Mesendoderm (in vitro differentiated cells): ENCODE measurements around the gene EFCAB14.
"Not testable (repeated sequence)": the region's sequence is repeated elsewhere in the genome, so short reads cannot be mapped to it uniquely, and the experiment has no call there.

ENCODE experiments used
- DNase-seq: peaks from one replicate; pipeline ENCODE4 v3.0.0; 2013
- H2AK5ac ChIP-seq: 2 replicates; pipeline ENCODE4 v1.6.1; 2013; ENCODE audit warnings: low read length, inconsistent platforms
- H2BK120ac ChIP-seq: 2 replicates; pipeline ENCODE4 v1.6.1; 2013; ENCODE audit warnings: low read depth, mild to moderate bottlenecking, low read length, moderate library complexity, mixed read lengths
- H2BK15ac ChIP-seq: replicated peaks from 2 replicates; pipeline ENCODE4 v1.6.1; 2013; ENCODE audit warnings: low read depth, mild to moderate bottlenecking, moderate library complexity
- H2BK5ac ChIP-seq: 2 replicates; pipeline ENCODE4 v1.6.1; 2013; ENCODE audit warnings: low read length, inconsistent platforms
- H3K18ac ChIP-seq: 2 replicates; pipeline ENCODE4 v1.6.1; 2013; ENCODE audit warnings: mild to moderate bottlenecking, low read length, mixed read lengths
- H3K23ac ChIP-seq: one replicate; pipeline ENCODE4 v1.6.1; 2013; ENCODE audit warnings: low read length
- H3K27ac ChIP-seq: 2 replicates; pipeline ENCODE4 v1.5.1; 2013; ENCODE audit warnings: low read depth, mild to moderate bottlenecking, inconsistent platforms, low read length, moderate library complexity
- H3K27me3 ChIP-seq: 2 replicates; pipeline ENCODE4 v1.6.1; 2013; ENCODE audit warnings: low read length, control low read depth, mild to moderate bottlenecking, inconsistent platforms; ENCODE audit not compliant: insufficient read depth, poor library complexity
- H3K36me3 ChIP-seq: 2 replicates; pipeline ENCODE4 v1.6.1; 2013; ENCODE audit warnings: low read length, inconsistent platforms; ENCODE audit not compliant: control insufficient read depth, insufficient read depth
- H3K4ac ChIP-seq: one replicate; pipeline ENCODE4 v1.6.1; 2013; ENCODE audit warnings: low read depth, mild to moderate bottlenecking, low read length, moderate library complexity
- H3K4me1 ChIP-seq: 2 replicates; pipeline ENCODE4 v1.6.1; 2013; ENCODE audit warnings: low read depth, low read length, inconsistent platforms; ENCODE audit not compliant: control insufficient read depth
- H3K4me2 ChIP-seq: 2 replicates; pipeline ENCODE4 v1.6.1; 2013; ENCODE audit warnings: low read length
- H3K4me3 ChIP-seq: 2 replicates; pipeline ENCODE4 v1.5.1; 2013; ENCODE audit warnings: mild to moderate bottlenecking, low read length
- H3K56ac ChIP-seq: one replicate; pipeline ENCODE4 v1.6.1; 2013; ENCODE audit warnings: low read length
- H3K79me1 ChIP-seq: 2 replicates; pipeline ENCODE4 v1.6.1; 2013; ENCODE audit warnings: low read length, inconsistent platforms
- H3K79me2 ChIP-seq: 2 replicates; pipeline ENCODE4 v1.6.1; 2013; ENCODE audit warnings: mild to moderate bottlenecking, low read length; ENCODE audit not compliant: control insufficient read depth, insufficient read depth
- H3K9ac ChIP-seq: 2 replicates; pipeline ENCODE4 v1.6.1; 2013; ENCODE audit warnings: low read length, inconsistent platforms
- H4K5ac ChIP-seq: one replicate; pipeline ENCODE4 v1.6.1; 2013; ENCODE audit warnings: low read length
- H4K8ac ChIP-seq: one replicate; pipeline ENCODE4 v1.6.1; 2013; ENCODE audit warnings: low read depth, mild to moderate bottlenecking, control low read depth, low read length, moderate library complexity
- WGBS: extraction: QIAGEN DNeasy Blood & Tissue Kit; methylation state at CpG from one replicate; pipeline ENCODE4 v1.1.7; 2013; ENCODE audit warnings: low lambda C conversion rate, missing lambda C conversion rate; ENCODE audit not compliant: insufficient coverage; ENCODE audit errors: extremely low coverage; 5-methylcytosine and 5-hydroxymethylcytosine counted together

EFCAB14 gene

GRCh38 chr1:46655848-46656247 is 63.1 kb downstream of the EFCAB14 start:
- Histone ChIP-seq H3K4me2 (no peak overlapping the region), H3K36me3 (no peaks in the 10 kb centered on the region), H3K4me3 (no peak overlapping the region), H4K8ac (no peak overlapping the region), H2BK15ac (no peak overlapping the region), H3K4ac (no peak overlapping the region), H3K56ac (no peak overlapping the region), H3K79me2 (no peaks in the 10 kb centered on the region), H2AK5ac (no peak overlapping the region), H3K18ac (no peak overlapping the region), H2BK5ac (no peak overlapping the region), H4K5ac (no peak overlapping the region), H3K27ac (no peak overlapping the region), H3K27me3 (no peaks in the 10 kb centered on the region), H3K4me1 (no peaks in the 10 kb centered on the region), H3K79me1 (no peaks in the 10 kb centered on the region), H3K23ac (no peak overlapping the region), H3K9ac (no peak overlapping the region), H2BK120ac (no peak overlapping the region)
- no peak for DNase-seq

DNA sequence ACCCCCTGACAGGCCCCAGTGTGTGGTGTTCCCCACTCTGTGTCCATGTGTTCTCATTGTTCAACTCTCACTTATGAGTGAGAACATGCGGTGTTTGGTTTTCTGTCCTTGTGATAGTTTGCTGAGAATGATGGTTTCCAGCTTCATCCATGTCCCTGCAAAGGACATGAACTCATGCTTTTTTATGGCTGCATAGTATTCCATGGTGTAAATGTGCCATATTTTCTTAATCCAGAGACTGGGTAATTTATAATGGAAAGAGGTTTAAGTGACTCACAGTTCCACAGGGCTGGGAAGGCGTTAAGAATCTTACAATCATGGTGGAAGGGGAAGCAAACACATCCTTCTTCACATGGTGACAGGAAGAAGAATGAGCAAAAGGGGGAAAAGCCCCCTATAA is 64.2 kb downstream of the EFCAB14 start:
- H3K79me1 ChIP-seq, H3K4me2 ChIP-seq, H3K9ac ChIP-seq, H4K8ac ChIP-seq, H3K79me2 ChIP-seq, H3K27me3 ChIP-seq, DNase-seq, H2BK15ac ChIP-seq, H3K4ac ChIP-seq, H3K23ac ChIP-seq, H2AK5ac ChIP-seq, H3K27ac ChIP-seq, H2BK120ac ChIP-seq, H4K5ac ChIP-seq, H3K18ac ChIP-seq, H2BK5ac ChIP-seq, H3K4me1 ChIP-seq, H3K4me3 ChIP-seq, H3K36me3 ChIP-seq, H3K56ac ChIP-seq: not testable (repeated sequence)
- no CpG with 5 or more reads among the region's 2 CpGs for WGBS

- Histone ChIP-seq H3K4me1 (no peaks in the 10 kb centered on the region), H3K27me3 (no peaks in the 10 kb centered on the region), H4K5ac (no peak overlapping the region), H3K4me3 (no peak overlapping the region), H4K8ac (no peak overlapping the region), H2BK5ac (no peak overlapping the region), H3K79me1 (no peaks in the 10 kb centered on the region), H3K79me2 (no peaks in the 10 kb centered on the region), H3K23ac (no peak overlapping the region), H3K36me3 (no peaks in the 10 kb centered on the region), H2BK120ac (no peak overlapping the region), H3K4ac (no peak overlapping the region), H2BK15ac (no peak overlapping the region), H3K9ac (no peak overlapping the region), H3K4me2 (no peak overlapping the region), H2AK5ac (no peak overlapping the region), H3K56ac (no peak overlapping the region), H3K27ac (no peak overlapping the region), H3K18ac (no peak overlapping the region)
- no CpG with 5 or more reads among the region's 1 CpG for WGBS
- no peak for DNase-seq
These were observed 64.9 kb downstream of the EFCAB14 start for GRCh38 chr1:46654012-46654411.

GRCh38 chr1:46653405-46653958 is 65.4 kb downstream of the EFCAB14 start:
- H3K4me3 ChIP-seq, result no peak overlapping the region
- no peaks in the 10 kb centered on the region for H3K27me3 ChIP-seq
- no peak overlapping the region for H3K4ac ChIP-seq
- H3K23ac ChIP-seq, result no peak overlapping the region
- H3K27ac ChIP-seq, result no peak overlapping the region
- H2BK5ac ChIP-seq, result no peak overlapping the region
- H3K18ac ChIP-seq, result no peak overlapping the region
- no peak overlapping the region for H3K56ac ChIP-seq
- no peaks in the 10 kb centered on the region for H3K4me1 ChIP-seq
- no peak overlapping the region for H4K8ac ChIP-seq
- no peak for DNase-seq
- no peak overlapping the region for H4K5ac ChIP-seq
- H3K79me1 ChIP-seq, result no peaks in the 10 kb centered on the region
- no peaks in the 10 kb centered on the region for H3K36me3 ChIP-seq
- no peak overlapping the region for H3K9ac ChIP-seq
- H2BK15ac ChIP-seq, result no peak overlapping the region
- no CpG with 5 or more reads among the region's 2 CpGs for WGBS
- no peak overlapping the region for H3K4me2 ChIP-seq
- no peaks in the 10 kb centered on the region for H3K79me2 ChIP-seq
- no peak overlapping the region for H2BK120ac ChIP-seq
- H2AK5ac ChIP-seq, result no peak overlapping the region

DNA sequence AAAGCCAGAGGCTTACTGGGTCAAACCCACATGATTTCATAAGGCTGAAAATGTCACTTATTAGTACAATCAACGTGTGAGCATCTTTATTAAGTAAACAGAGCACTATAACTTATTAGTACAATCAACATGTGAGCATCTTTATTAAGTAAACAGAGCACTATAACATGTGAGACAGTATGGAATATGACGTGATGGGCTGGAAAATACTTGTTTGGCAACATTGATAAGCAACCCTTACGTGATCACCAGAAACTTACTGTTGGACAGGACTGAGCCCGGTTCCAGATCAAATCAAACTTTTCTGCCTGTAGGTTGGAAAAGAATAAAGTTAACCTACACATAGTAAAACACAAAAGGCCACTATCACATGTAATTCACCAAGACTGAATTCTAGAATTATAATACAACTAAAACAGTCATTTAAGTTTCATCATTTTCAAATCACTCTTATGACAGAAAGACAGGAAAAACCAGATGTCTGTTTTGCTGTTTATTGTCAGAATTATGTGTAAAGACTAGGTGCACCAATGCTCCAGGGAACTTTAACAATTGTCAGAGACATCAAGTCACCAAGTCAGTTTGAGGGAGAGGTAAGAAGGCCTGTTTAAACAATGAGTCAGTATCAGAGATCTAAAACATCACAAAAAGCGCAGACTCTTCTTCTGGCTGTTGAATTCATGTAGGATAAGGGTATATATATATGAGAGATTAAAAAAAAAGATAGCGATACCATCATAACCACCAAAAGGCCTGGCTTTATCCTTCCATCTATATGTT is 66.4 kb downstream of the EFCAB14 start:
- no peak overlapping the region for H3K23ac ChIP-seq
- H3K4ac ChIP-seq, result no peak overlapping the region
- no peak overlapping the region for H2BK15ac ChIP-seq
- H2BK5ac ChIP-seq, result no peak overlapping the region
- WGBS, result no CpG with 5 or more reads among the region's 6 CpGs
- no peaks in the 10 kb centered on the region for H3K79me1 ChIP-seq
- H3K36me3 ChIP-seq, result no peaks in the 10 kb centered on the region
- H2AK5ac ChIP-seq, result no peak overlapping the region
- H3K56ac ChIP-seq, result no peak overlapping the region
- H4K5ac ChIP-seq, result no peak overlapping the region
- H4K8ac ChIP-seq, result no peak overlapping the region
- no peak overlapping the region for H3K4me3 ChIP-seq
- no peak overlapping the region for H2BK120ac ChIP-seq
- no peak overlapping the region for H3K9ac ChIP-seq
- H3K18ac ChIP-seq, result no peak overlapping the region
- no peaks in the 10 kb centered on the region for H3K27me3 ChIP-seq
- DNase-seq, result no peak
- no peaks in the 10 kb centered on the region for H3K4me1 ChIP-seq
- no peak overlapping the region for H3K4me2 ChIP-seq
- H3K27ac ChIP-seq, result no peak overlapping the region
- H3K79me2 ChIP-seq, result no peaks in the 10 kb centered on the region

GRCh38 chr1:46651152-46651551 is 67.8 kb downstream of the EFCAB14 start:
- H3K79me2 ChIP-seq, H3K36me3 ChIP-seq, H3K4me3 ChIP-seq, H4K5ac ChIP-seq, H3K4ac ChIP-seq, H2BK5ac ChIP-seq, H2BK15ac ChIP-seq, DNase-seq, H3K4me2 ChIP-seq, H3K56ac ChIP-seq, H2AK5ac ChIP-seq, H3K18ac ChIP-seq, H3K27ac ChIP-seq, H4K8ac ChIP-seq, H3K23ac ChIP-seq, H3K27me3 ChIP-seq, H3K4me1 ChIP-seq, H3K9ac ChIP-seq, H2BK120ac ChIP-seq, H3K79me1 ChIP-seq: not testable (repeated sequence)
- no CpG with 5 or more reads among the region's 3 CpGs for WGBS
